ENCODE measurements around the gene HCN3. TPM values are rescaled to one million over a fixed set of nuclear protein-coding genes. Genes with fewer than 3 reads are reported as not detected.
A peak's percentile ranks its signal among the peaks of the same experiment; 100 is the strongest.

The HCN3 gene
- total and polyA plus RNA-seq, 2 of the 13 experiments (the other 11 are each of a cell fraction or from before 2014, with no cell fraction given) = 2.4 to 10.2 TPM

DNA sequence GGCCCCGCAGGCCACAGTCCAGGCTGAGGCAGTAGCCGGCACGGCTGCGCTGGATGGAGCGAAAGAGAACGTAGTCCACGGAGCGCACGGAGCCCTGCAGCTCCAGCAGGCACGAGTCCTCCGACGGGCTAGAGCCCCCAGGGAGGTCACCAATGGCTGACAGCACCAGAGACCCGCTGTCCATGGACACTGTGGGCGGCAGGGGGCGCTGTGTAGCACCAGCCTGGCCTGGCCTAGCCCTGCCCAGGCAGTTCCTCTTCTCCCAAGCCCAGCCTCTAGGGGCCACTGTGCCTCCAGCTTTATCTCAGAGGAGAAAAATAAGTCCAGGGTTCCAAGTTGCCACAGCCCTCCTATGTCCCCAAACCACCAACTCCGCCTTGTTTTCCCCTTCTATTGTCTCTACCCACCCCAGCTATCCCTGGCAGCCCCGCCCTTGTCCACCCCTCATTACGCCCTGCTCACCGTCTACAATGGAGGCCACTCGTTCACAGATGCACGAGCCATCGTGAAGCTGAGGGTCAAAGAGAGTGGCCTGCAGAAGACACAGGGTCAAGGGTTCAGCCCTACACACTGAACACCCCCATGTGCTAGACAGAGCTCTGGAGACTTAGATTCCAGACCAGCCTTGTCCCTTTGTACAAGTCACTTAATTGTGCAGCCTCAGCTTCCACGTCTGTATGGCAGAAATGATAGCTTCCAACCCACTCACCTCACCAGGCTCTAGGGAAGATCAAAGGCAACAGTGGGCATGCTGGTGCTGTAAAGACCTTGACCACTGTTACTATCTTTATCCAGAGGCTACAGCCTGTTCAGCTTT, 26.4 kb upstream of the HCN3 start:
- Histone ChIP-seq H2AFZ (ENCODE audit: low read length) (no peak overlapping the region), H3K27ac (ENCODE audit: extremely low read length, insufficient read depth, low read length) (peak overlapping the region; percentile 71), H3K36me3 (replicated peaks in 1 of 2; ENCODE audit: control insufficient read depth in 1 of 2, insufficient read depth in 2 of 2, low read length in 2 of 2) (peaks cover 1 to 9% of the 10 kb centered on the region in 2 experiments; a peak in 2 of 5 replicates), H3K4me2 (ENCODE audit: low read depth, low read length) (peak overlapping the region; percentile 68), H3K9ac (ENCODE audit: insufficient read depth, low read depth, low read length) (peak overlapping the region; percentile 26; the same call in 1 of the 2 replicates), H3K27me3 (ENCODE audit: control insufficient read depth in 1 of 2, insufficient read depth in 2 of 2, low read length in 2 of 2) (no peaks in the 10 kb centered on the region), H4K20me1 (ENCODE audit: insufficient read depth, low read length) (no peaks in the 10 kb centered on the region), H3K4me1 (ENCODE audit: insufficient read depth, low read length) (peaks cover 44% of the 10 kb centered on the region), H3K4me3 (replicated peaks in 1 of 3; ENCODE audit: insufficient read depth in 1 of 3, low read depth in 2 of 3, low read length in 3 of 3) (peak overlapping the region in 1 of 3 experiments; percentile 41; a peak in 2 of 6 replicates), H3K79me2 (ENCODE audit: insufficient read depth, low read length) (peaks cover 8% of the 10 kb centered on the region), H3K9me3 (ENCODE audit: low read length) (no peaks in the 10 kb centered on the region)
- FAIRE-seq = peak; percentile 93
- in situ Hi-C loops (cut with HindIII; ENCODE audit: extremely low pct_ligation_motif_present, low pct_unique_long_range_greater_than_20kb) = loop anchor here (10.0 kb wide), 1 partner anchor 54 kb away; the partner anchor contains the start of genes FDPS and PKLR
- no TSS peak for BruUV-seq (replicated peaks)
- CTCF ChIA-PET (ENCODE audit: low intra/inter-chr PET ratio, low total read pairs) = interaction anchor here (0.8 to 4.0 kb wide), 8 partner anchors 9 to 341 kb away, joined by 3 to 71 read pairs (median 6); partner anchors contain the start of genes CLK2 and FDPS
- 1% methylated on average over 7 of the region's 23 CpGs for whole genome bisulfite sequencing (ENCODE audit: low lambda C conversion rate)
- peak; percentile 90 for DNase-seq (ENCODE audit: low spot score)
- POLR2A ChIA-PET = interaction anchor here (0.6 to 3.0 kb wide), 15 partner anchors 9 to 312 kb away, joined by 3 to 24 read pairs (median 6); partner anchors contain the start of genes ASH1L, CLK2, FDPS and SCAMP3
- intact Hi-C loops (cut with micrococcal nuclease; ENCODE audit: unreplicated experiment) = loop anchor here (1.0 to 2.0 kb wide), 4 partner anchors 44 to 340 kb away; partner anchors contain the start of gene THBS3
- ATAC-seq = peak; percentile 87
- TF ChIP-seq, protein P1, sequence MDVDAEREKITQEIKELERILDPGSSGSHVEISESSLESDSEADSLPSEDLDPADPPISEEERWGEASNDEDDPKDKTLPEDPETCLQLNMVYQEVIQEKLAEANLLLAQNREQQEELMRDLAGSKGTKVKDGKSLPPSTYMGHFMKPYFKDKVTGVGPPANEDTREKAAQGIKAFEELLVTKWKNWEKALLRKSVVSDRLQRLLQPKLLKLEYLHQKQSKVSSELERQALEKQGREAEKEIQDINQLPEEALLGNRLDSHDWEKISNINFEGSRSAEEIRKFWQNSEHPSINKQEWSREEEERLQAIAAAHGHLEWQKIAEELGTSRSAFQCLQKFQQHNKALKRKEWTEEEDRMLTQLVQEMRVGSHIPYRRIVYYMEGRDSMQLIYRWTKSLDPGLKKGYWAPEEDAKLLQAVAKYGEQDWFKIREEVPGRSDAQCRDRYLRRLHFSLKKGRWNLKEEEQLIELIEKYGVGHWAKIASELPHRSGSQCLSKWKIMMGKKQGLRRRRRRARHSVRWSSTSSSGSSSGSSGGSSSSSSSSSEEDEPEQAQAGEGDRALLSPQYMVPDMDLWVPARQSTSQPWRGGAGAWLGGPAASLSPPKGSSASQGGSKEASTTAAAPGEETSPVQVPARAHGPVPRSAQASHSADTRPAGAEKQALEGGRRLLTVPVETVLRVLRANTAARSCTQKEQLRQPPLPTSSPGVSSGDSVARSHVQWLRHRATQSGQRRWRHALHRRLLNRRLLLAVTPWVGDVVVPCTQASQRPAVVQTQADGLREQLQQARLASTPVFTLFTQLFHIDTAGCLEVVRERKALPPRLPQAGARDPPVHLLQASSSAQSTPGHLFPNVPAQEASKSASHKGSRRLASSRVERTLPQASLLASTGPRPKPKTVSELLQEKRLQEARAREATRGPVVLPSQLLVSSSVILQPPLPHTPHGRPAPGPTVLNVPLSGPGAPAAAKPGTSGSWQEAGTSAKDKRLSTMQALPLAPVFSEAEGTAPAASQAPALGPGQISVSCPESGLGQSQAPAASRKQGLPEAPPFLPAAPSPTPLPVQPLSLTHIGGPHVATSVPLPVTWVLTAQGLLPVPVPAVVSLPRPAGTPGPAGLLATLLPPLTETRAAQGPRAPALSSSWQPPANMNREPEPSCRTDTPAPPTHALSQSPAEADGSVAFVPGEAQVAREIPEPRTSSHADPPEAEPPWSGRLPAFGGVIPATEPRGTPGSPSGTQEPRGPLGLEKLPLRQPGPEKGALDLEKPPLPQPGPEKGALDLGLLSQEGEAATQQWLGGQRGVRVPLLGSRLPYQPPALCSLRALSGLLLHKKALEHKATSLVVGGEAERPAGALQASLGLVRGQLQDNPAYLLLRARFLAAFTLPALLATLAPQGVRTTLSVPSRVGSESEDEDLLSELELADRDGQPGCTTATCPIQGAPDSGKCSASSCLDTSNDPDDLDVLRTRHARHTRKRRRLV (CRISPR knock-in tag; IDR thresholded peaks at IDR 0.05) = no peak; the same call in 1 of the 2 replicates
- TF ChIP-seq ZNF704 (CRISPR knock-in tag; IDR thresholded peaks at IDR 0.05; ENCODE audit: borderline replicate concordance) (0 out of 2 replicates have a peak, but pooled peaks have one; percentile 43), GATAD1 (CRISPR knock-in tag; IDR thresholded peaks at IDR 0.05) (peak; percentile 73), ELF1 (CRISPR knock-in tag; IDR thresholded peaks at IDR 0.05) (peak; percentile 67), ZNF543 (CRISPR knock-in tag; IDR thresholded peaks at IDR 0.05) (no peak), THRA (CRISPR knock-in tag; IDR thresholded peaks at IDR 0.05; ENCODE audit: borderline replicate concordance) (0 out of 2 replicates have a peak, but pooled peaks have one; percentile 39), IRF9 (CRISPR knock-in tag; IDR thresholded peaks at IDR 0.05; ENCODE audit: borderline replicate concordance) (peak; percentile 52; the same call in 1 of the 2 replicates), GZF1 (CRISPR knock-in tag; IDR thresholded peaks at IDR 0.05) (no peak), ZNF740 (CRISPR knock-in tag; IDR thresholded peaks at IDR 0.05) (0 out of 2 replicates have a peak, but pooled peaks have one; percentile 40), NFKB2 (CRISPR knock-in tag; IDR thresholded peaks at IDR 0.05; ENCODE audit: borderline replicate concordance) (no peak), KDM3A (CRISPR knock-in tag; IDR thresholded peaks at IDR 0.05; ENCODE audit: low read depth) (peak; percentile 81; the same call in 1 of the 2 replicates), ZFX (CRISPR knock-in tag; IDR thresholded peaks at IDR 0.05; ENCODE audit: low read depth) (peak; percentile 74; the same call in 1 of the 2 replicates)
